ENCODE measurements around the gene NOBOX.
"Not testable (repeated sequence)": the region's sequence is repeated elsewhere in the genome, so short reads cannot be mapped to it uniquely, and the experiment has no call there.

NOBOX gene

DNA sequence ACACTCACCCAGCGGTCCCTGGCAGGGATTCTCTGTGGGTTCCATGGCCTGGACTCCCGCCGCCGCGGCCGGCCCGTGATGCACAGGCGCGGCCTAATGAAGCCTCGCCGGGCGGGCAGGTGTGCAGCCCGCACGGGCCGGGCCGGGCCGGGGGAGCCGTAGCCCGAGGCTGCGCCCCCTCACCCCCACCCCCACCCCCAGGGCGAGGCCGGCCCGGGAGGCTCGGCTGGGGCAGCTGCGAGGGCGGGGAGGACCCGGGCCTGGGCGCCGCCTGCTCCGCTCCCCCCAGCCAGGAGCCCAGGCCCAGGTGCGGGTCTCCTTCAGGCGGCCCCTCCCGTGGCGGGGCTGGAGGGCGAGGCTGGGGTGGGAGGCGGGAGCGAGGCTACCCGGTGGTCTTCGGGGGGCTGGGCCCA, at the start of gene NOBOX:
TSS of gene NOBOX (minus strand) at position 45 of the 413 bp plus-strand sequence.
- DNase-seq: no peak

DNA sequence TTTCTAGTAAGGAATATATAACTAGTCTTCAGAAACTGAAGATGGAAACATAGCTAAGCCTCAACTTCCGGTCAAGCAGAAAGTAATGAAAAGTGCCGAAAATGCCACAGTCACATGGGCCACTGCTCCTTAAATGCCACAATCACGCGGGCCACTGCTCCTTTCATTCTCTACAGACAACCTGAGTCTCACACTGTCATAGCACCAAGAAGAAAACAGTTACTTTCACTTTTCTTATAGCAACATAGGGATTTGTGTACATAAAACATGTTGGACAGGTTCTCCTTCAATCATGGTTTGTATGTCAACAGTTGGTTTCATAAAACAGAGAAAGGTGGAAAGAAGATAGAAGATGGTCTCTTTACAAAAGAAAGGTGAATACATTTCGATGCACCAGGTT, 48.6 kb upstream of the NOBOX start:
- DNase-seq: no peak

DNA sequence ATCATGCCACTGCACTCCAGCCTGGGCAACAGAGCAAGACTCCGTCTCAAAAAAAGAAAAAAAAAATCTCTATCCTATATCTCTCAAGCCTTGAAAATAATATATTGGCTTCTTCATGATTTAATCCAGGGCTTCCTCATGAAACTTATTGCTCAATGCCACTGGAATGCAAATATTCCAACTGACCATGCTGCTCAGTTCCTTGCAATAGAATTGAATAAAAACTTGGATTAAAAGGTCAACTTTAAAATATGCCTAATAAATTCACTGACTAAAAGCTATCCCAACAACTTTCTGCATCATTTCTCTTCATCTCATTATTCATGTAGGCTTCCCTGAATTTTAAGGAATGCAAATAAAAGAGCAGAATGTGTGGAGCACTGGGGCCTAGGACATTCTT, 42.1 kb upstream of the NOBOX start:
- no peak for DNase-seq

DNA sequence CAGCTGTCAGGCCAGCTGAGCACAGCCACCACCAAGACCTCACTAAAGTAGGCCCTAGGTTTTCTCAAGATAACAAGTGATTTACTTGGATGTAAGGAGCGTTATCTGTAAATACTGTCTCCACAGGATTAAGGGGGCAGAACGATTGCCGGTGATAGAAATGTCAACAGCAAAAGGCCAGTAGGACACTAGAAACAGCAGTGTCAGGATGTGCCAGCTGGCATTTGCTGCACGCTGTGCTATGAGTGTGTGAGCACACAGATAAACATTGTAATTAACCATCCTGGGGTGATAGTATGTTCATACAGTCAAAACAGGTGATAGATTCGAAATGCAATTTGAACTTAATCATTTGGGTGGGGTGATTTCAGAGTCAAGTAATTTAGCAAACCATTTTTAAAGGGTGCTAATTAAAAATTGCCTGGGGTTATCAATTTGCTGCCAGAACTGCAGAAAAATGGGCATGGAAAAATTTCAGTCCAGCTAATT, 36.3 kb upstream of the NOBOX start:
- no peak for DNase-seq

DNA sequence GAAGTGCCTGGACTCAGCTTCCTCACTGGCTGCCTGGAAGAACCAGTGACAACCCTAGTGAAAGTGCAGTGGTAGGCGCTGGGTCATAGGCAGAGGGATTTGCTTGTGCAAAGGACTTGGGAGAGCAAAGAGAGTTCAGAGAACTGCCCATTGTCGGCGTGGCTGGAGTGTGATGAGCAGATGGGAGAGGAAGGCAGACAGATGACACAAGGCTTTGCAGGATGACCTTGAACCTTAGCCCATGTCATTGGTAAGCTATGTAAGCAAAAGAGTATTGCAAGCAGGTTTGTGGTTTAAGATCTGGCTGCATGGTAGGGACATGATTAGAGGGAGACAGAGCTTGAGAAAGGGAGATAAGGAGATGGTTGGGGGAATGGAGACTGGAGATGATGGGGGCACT, 35.3 kb upstream of the NOBOX start:
- no peak for DNase-seq

DNA sequence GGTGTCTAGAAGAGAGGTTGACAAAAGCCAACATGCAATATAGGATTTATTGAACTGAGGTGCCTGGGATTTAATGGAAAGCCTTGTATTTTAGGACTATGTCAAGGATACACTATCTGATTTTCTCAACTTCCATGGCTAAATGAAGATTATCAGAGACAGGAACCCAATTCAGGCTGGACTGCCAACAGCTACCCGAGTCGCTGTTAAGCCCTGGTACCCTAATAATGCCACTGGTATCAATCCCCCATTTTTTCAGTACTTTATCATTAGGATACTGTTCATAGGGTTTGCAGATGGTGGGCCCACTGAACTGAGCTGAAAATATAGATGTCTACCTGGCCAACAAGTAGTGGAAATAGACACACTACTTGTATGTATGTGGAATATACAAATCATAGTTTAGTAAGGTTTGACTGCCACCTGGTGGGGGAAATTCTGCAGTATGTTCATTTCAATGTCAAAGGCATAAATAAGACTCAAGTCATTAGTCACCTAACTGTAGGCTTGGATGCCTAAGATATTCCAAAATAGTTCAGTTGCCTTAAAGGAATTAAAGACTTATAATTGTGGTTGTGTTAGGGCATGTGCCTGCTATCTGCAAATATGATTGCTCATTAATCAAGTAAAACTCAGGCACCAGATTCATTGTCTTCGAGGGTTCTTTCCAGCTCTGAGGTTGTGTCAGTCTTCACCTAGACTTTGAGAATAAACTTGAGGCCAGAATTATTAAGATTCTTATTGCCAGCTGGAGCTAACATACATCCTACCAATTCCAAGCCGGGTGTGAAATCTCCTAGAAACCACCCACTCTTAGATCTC, 34.1 kb upstream of the NOBOX start:
- no peak for DNase-seq

DNA sequence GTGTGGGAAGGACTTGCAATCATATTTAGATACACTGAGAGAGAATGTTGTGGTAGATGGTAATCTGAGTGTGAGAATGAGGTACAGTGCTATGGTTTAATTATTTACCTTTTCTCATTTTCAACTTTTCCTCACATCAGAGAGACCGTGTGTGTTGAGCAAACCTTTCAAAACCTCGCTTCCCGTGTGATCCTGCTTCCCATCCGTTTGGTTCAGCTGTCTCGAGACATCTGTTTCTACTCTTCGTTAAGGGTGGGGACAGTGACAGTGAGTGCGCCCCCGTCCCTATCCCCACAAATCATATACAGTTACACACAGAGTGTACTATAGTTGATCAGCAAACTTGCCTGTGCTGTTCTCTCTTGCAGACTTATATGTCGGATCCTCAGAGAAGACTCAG, 33.0 kb upstream of the NOBOX start:
- no peak for DNase-seq

DNA sequence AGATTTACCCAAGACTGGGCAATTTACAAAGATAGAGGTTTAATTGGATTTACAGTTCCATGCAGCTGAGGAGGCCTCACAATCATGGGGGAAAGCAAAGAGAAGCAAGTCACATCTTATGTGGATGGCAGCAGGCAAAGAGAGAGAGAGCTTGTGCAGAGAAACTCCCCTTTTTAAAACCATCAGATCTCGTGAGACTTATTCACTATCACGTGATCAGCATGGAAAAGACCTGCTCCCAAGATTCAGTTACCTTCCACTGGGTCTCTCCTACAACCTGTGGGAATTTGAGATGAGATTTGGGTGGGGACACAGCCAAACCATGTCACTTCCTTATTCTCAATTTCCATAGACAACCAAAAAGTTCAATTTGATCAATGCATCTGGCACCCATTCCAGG, 24.9 kb upstream of the NOBOX start:
- no peak for DNase-seq

DNA sequence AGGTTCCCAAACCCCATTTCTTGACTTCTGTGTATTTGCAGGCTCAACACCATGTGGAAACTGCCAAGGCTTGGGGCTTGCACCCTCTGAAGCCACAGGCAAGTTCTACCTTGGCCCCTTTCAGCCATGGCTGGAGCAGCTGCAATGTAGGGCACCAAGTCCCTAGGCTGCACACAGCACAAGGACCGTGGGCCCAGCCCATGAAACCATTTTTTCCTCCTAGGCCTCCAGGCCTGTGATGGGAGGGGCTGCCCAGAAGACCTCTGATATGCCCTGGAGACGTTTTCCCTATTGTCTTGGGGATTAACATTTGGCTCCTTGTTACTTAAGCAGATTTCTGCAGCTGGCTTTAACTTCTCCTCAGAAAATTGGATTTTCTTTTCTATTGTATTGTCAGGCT, 24.0 kb upstream of the NOBOX start:
- DNase-seq: not testable (repeated sequence)

DNA sequence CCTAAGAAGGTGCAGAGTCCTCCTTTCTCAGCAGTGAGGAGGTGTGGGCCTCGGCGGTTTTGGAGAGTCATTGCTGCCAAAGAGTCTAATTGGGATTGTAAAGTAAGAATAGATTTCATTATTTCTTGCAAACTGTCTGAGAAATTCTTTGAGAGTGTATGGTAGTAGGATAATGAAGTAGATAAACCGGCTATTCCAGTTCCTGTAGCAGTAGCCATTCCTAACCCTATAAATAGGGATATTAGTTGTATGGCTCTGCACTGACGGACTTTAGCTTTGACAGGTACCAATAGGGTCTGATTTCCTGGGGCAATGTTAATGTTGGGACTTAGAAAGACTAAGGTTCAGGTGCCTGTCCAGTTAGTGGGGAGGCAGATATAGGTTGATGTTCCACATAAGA, 15.4 kb upstream of the NOBOX start:
- not testable (repeated sequence) for DNase-seq

DNA sequence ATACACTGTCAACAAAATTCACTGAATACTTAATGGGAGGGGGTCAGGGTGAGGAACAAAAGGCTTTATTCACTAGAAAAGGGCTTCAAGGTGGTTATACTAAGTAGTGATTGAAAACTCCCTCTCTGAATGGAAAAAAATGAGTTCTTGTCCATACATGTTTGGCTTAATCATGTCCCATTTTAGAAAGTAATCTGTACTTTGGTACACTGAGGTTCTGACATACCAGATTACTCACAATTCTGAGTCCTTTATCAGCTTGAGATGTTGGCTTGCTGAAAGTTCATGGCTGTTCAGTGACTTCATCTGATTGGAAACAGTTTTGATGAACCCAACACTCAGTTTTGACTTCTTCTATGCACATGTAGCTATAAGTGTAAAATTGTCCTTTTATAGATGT, 12.8 kb upstream of the NOBOX start:
- DNase-seq: no peak

DNA sequence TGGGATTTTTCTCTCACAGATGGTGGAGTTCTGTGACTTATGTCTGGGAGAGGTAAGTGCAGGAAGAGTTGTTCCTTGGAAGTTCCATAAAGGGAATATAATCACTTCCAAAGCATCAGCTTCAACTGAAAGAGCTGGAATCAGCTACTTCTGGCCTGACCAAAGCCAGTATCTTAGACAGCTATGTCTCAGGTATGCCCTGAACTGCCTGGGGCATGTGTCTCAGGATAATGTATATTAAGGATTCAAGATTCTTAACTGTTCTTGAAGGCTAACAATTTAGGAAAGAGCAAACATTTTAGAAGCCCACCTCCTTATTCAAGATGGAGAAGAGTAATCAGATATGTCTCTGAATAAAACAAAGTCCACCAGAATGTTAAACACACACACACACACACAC, 12.4 kb upstream of the NOBOX start:
- no peak for DNase-seq

DNA sequence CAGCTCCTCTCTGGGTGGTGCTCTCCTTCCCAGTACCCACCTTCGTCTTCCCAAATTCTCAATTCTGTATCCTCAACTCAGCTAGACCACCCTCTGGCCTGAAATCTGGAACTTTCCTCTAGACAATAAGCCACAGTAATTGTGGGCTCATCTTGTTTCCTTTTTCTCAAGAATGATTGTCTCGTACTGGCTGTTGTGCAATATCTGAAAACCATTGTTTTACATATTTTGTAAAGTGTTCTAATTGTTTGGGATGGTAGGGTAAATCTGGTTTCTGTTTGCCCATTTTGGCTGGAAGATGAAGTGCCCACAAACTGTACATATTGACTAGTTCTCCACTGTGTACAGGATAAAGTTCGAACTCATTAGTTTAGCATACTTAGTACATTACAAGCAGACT, 11.3 kb upstream of the NOBOX start:
- no peak for DNase-seq

DNA sequence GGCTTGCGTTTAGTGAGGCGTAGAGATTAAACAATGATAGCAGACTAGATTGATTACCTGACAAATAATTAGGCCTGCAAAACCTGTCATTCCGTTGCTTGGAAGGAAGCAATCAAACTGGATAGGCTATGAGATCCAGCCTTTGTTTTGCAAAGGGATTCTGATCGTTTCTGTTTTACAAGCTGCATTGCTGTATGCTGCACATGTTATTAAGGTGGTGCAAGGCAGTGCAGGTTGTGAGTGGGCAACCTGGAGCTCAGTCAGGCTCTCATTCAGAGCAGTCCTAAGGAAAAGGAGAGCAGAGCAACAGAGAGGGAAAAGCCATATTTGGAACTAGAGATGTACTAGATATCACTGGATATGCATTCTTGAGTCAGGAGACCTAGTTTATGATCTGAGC, 6.9 kb upstream of the NOBOX start:
- DNase-seq: no peak

DNA sequence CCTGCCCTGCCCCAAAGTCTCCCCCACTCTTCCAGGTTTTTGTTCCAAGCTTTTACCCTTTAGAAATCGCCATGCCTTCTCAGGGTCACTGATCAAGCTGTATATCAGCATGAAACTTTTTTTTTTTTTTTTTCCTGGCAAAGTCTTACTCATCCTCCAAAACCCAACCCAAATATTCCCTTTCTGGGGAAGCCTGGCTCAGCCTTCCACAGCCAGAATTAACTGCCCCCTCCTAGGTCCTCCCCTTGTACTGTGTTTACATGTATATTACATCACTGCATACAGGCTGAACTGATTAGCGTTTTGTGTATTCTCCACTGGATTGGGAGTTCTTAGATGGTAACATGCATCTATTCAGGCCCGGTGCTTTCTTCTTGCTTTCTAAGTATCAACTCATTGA, 4.6 kb upstream of the NOBOX start:
- no peak for DNase-seq

DNA sequence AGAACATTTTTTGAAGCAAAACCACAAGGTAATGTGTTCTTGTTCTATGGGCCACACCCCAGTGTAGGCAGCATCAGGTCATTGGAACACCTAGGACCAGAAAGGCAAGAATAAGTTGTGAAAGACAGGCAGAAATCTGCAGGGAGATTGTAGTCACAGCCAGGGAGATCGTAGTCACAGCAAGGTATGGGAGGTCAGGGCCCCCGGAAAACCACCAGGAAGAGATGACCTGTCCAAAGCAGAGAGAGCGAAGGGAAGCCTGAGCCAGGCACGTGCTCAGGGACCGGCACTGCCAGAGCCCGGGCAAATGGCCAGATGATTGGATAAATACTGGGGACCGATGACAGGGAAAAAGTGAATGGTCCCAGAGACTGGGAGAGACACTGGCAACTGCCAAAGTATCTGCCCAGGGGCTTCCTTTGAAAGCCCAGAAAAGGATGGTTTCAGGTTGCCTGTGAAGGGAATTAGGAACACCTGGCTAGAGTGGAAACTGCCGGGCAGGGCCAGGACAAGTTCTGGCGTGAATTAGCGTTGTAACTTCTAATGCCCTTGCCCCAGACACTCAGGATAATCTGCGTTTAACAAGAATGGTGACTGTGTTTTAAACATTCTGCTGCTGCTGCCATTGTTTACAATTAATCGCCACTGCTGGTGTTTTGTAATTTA, 3.9 kb upstream of the NOBOX start:
- DNase-seq: no peak

DNA sequence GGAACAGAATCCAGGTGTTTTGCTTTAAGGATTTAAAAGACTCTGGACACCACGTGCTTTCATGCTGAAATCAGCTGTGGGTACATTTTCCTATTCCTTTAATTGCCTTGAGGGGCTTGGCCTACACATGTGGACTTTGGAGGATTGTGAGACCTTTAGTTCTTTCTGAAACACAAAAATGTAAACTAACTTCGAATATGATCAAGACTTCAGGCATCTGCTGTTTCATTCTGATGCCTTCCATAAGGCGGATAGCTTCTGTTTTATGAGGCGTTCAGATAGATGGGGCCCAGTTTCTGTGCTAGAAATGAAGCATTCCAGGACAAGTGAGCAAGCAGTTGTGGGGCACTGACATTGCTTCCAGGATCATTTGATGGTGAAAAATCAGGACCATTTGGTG, 1.5 kb upstream of the NOBOX start:
- DNase-seq: no peak

DNA sequence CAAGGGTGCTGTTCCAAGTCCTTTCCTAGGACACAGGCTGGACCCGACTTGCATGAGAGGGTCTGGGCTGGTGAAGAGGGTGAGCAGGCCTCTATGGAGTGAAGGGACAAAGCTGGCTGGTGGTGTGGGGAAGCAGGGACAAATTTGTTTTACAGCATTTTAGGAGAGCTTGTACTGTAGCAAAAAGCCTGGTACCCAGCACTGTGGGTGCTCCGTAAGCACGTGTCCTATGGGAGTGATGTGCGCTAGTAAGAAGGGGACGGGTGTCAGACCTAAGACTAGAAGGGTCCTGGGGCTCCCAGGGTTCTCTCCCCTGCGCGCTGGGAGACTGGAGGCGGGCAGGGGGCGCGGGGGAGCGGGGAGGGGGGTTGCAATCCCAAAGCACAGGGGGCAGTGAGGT, 391 bp downstream of the NOBOX start:
- no peak for DNase-seq

DNA sequence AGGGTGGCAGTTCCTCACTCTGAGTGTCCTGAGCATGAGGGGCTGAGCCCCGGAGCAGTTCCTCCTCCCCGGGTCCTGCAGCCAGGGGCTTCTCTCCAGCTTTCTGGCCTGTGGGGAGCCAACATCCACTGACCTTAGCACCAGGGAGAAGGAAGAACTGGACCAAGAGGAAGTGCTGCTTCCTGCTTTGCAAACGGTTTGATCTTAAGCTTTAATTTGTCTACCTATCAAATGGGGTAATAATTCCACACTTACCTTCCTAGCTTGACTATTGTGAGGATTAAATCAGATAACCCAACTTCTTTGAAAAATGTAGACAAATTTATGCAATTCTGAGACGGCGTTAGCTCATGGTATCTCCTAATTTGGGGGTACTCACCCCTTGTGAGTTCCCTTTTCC, 2.0 kb downstream of the NOBOX start:
- DNase-seq: no peak

DNA sequence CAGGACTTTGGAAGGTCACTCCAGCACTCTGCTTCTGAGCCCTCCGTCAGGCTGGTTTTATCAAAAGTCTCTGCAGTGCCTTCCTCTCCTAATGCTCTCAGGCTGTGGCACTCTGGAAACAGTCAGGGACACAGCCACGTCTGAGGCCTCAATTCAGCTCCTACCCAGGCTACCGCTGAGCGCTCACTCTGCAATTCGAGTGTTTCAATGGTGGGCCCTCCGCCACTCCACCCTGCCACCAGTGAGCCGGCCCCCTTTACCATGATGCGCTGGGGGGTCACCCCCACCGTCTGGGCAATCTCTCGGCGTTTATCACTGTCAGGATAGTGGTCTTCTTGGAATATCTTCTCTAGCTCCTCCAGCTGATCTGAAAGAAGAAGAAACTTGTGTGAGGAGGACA, 3.5 kb downstream of the NOBOX start:
- no peak for DNase-seq

DNA sequence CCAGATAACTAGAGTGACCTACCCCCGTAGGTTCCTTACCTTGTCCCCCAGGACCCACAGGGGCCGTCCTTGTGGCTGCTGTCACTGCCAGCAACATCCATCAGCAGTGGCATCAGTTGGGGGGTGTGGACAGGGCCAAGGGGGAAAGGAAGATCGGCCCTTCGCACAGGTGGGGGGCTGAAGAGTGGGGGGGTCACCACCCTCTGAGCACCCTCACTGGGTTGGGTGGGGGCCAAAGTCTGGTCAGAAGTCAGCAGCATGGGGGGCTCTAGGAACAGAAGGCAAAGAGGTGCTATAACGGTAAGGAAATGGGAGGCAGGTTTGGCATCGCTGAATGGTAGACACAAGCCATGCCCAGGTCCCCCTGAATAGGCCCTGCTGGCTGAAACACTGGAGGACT, 4.6 kb downstream of the NOBOX start:
- no peak for DNase-seq

DNA sequence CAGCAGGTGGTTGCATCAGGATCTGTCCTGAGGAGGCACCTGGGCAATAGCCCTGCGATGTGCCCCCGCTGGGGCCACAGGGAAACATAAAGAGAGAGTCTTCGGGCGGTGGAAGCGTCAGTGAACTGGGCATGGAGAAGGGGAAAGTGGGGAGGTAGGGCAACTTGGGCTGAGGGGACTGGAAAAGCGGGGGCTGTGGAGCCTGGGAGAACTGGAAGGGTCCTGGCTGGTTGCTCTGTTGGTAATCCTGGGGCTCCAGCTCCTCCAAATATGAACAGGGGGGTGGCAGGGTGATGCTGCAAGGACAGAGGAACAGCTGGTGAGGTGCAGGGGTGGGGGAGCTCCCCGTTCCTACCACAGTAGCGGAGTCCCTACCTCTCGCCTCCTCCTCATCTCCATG, 5.2 kb downstream of the NOBOX start:
- DNase-seq: no peak

DNA sequence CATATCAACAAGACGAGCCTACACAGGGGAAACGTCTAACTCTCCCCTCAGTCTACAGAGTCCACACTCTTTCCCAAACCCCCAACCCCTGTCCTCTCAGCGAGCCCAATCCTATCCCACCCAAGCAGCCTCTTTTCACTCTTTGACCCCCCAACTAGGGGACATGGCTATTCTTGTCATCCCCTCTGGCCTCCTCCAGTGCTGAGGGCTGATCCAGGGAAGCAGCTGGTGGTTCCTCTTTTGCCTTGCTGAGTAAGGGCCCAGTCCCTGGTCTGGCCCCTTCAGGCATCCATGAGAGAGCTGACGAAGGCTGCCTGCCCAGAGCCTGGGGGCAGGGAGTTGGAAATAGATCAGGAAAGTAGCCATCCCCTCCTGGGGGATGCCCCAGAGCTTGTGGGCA, 6.4 kb downstream of the NOBOX start:
- no peak for DNase-seq

DNA sequence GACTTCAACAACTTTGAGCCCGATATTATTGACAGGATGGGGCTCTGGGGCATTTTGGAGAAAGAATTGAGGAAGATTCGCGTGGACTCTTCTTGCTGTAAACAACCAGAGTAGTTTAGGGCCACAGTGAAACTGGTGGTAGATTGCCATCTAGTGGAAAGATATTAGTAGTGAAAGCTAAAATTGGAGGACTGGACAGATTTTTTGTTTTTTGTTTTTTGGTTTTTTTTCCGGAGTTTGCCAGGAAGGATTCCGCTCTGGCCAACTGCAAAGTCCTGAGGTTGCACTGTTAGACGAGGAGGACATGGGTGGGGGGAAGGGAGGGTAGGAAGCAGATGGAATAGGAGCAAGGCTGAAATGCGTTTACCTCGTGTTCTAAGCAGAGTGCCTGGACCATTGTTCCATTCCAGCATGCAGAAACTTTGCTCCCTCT, 11.7 kb downstream of the NOBOX start:
- DNase-seq: no peak

DNA sequence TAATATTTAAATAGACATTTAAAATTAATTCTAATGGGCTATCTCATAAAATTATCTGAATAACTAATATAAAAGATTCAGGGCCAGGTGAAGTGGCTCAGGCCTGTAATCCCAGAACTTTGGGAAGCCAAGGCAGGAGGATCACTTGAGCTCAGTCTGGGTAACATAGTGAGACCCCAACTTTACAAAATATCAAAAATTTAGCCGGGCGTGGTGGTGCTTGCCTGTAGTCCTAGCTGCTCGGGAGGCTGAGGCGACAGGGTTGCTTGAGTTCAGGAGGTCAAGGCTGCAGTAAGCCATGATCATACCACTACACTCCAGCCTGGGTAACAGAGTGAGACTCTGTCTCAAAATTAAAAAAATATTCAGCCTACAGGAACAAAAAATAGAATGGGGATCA, 12.5 kb downstream of the NOBOX start:
- DNase-seq: no peak

Measured in activated CD4-positive, alpha-beta T cell treated with anti-CD3 and anti-CD28 coated beads for 1 hour (primary cell).